Measurements from ENCODE around the gene MET. TPM values are rescaled to one million over a fixed set of nuclear protein-coding genes. Genes with fewer than 3 reads are reported as not detected.

The MET gene
- total RNA-seq, 4 donors from 2014 or later = 3.8 to 25.0 (median 18.6) TPM

- intact Hi-C loops (cut with DNase I) = no loop called here
- TF ChIP-seq, protein P1, sequence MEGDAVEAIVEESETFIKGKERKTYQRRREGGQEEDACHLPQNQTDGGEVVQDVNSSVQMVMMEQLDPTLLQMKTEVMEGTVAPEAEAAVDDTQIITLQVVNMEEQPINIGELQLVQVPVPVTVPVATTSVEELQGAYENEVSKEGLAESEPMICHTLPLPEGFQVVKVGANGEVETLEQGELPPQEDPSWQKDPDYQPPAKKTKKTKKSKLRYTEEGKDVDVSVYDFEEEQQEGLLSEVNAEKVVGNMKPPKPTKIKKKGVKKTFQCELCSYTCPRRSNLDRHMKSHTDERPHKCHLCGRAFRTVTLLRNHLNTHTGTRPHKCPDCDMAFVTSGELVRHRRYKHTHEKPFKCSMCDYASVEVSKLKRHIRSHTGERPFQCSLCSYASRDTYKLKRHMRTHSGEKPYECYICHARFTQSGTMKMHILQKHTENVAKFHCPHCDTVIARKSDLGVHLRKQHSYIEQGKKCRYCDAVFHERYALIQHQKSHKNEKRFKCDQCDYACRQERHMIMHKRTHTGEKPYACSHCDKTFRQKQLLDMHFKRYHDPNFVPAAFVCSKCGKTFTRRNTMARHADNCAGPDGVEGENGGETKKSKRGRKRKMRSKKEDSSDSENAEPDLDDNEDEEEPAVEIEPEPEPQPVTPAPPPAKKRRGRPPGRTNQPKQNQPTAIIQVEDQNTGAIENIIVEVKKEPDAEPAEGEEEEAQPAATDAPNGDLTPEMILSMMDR (IDR thresholded peaks at IDR 0.05) = no peak
- no peak for TF ChIP-seq POLR2A (IDR thresholded peaks at IDR 0.05)
- no peak for DNase-seq
- Histone ChIP-seq H3K36me3 (no peaks in the 10 kb centered on the region), H3K4me1 (no peaks in the 10 kb centered on the region), H3K27me3 (no peaks in the 10 kb centered on the region), H3K4me3 (no peak overlapping the region), H3K9me3 (no peaks in the 10 kb centered on the region), H3K27ac (no peak overlapping the region)
- 62 to 69% methylated on average over 7 to 9 of the region's 9 CpGs for whole genome bisulfite sequencing, 2 donors
These were observed 163.0 kb downstream of the MET start for GRCh38 chr7:116834815-116835504.

DNA sequence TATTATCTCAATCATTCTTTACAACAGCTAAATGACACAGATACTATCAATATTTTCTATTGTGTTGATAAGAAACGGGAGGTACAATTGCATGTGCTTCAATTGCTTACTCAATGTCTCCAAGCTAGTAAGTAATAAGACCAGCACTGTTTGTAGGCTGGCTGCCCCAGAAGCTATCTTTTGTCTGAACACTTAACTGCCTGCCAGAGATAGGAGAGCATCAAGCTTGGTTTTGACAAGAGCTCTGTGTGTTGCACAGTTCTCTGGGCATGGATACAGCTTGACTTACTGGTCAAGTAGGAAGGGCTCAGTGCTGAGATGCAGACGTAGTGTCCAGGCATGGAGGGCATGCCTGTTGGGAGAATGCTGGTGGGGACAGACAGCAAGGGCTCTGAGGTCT lies 164.1 kb downstream of the MET start:
- H3K27ac ChIP-seq = no peak overlapping the region
- H3K9me3 ChIP-seq = no peaks in the 10 kb centered on the region
- no peak for DNase-seq
- H3K36me3 ChIP-seq = no peaks in the 10 kb centered on the region
- 67 to 85% methylated on average over 2 of the region's 2 CpGs for WGBS, 2 donors
- no peaks in the 10 kb centered on the region for H3K27me3 ChIP-seq
- intact Hi-C loops (cut with DNase I) = no loop called here
- TF ChIP-seq POLR2A (IDR thresholded peaks at IDR 0.05) = no peak
- TF ChIP-seq, protein P1 (IDR thresholded peaks at IDR 0.05) = no peak
- H3K4me3 ChIP-seq = no peak overlapping the region
- no peaks in the 10 kb centered on the region for H3K4me1 ChIP-seq

- Histone ChIP-seq H3K4me3 (no peak overlapping the region), H3K9me3 (no peaks in the 10 kb centered on the region), H3K27me3 (no peaks in the 10 kb centered on the region), H3K4me1 (no peaks in the 10 kb centered on the region), H3K27ac (no peak overlapping the region), H3K36me3 (no peaks in the 10 kb centered on the region)
- intact Hi-C loops (cut with DNase I) = no loop called here
- no peak for DNase-seq
- no peak for TF ChIP-seq POLR2A (IDR thresholded peaks at IDR 0.05)
- TF ChIP-seq, protein P1 (IDR thresholded peaks at IDR 0.05) = no peak
- 45 to 48% methylated on average over 4 of the region's 4 CpGs for WGBS, 2 donors
These were observed 164.9 kb downstream of the MET start for GRCh38 chr7:116836911-116837310.

DNA sequence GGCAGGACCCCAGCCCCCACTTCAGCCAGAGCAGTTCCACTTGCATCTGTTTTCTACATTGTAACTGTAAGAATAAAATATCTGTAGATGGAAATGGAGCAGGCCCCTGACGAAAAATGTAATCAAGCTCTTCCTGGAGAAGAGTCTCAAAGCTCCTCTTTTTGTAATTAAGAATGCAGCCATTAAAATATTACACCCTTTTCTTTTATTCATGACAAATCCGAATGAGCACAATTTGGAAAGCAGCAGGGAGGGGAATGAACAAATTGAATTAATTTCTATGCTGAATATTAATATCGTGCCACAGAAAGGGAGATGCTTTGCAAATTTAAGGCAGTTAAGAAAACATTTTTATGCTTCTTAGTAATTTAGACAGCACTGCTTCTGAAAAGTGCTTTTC lies 165.6 kb downstream of the MET start:
- Histone ChIP-seq H3K4me3 (no peak overlapping the region), H3K36me3 (no peaks in the 10 kb centered on the region), H3K27ac (no peak overlapping the region), H3K4me1 (no peaks in the 10 kb centered on the region), H3K27me3 (no peaks in the 10 kb centered on the region), H3K9me3 (no peaks in the 10 kb centered on the region)
- no peak for TF ChIP-seq POLR2A (IDR thresholded peaks at IDR 0.05)
- TF ChIP-seq, protein P1 (IDR thresholded peaks at IDR 0.05) = no peak
- DNase-seq = no peak
- intact Hi-C loops (cut with DNase I) = no loop called here
- WGBS, 2 donors = 84 to 85% methylated on average over 3 of the region's 3 CpGs

DNA sequence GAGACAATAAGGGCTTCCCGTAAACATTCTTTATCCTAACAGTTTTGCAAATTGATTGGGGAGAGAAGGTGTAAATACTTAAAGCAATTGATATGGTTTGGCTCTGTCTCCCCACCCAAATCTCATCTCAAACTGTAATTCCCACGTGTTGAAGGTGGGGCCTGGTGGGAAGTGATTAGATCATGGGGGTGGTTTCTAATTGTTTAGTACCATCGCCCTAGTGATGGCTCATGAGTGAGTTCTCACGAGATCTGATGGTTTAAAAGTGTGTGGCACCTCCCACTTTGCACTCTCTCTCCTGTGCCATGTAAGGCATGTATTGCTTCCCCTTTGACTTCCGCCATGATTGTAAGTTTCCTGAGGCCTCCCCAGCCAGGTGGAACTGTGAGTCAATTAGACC lies 168.3 kb downstream of the MET start:
- Histone ChIP-seq H3K9me3 (no peaks in the 10 kb centered on the region), H3K4me1 (no peaks in the 10 kb centered on the region), H3K36me3 (no peaks in the 10 kb centered on the region), H3K27me3 (no peaks in the 10 kb centered on the region), H3K4me3 (no peak overlapping the region), H3K27ac (no peak overlapping the region)
- WGBS, 2 donors = 49 to 79% methylated on average over 5 of the region's 5 CpGs
- DNase-seq = no peak
- TF ChIP-seq, protein P1 (IDR thresholded peaks at IDR 0.05) = no peak
- no peak for TF ChIP-seq POLR2A (IDR thresholded peaks at IDR 0.05)
- intact Hi-C loops (cut with DNase I) = no loop called here
